H9 (cell line): ENCODE measurements around the gene IL1RN. TPM values are rescaled to one million over a fixed set of nuclear protein-coding genes. Genes with fewer than 3 reads are reported as not detected.

ENCODE experiments used
- DNase-seq: peaks from one replicate; pipeline ENCODE4 v3.0.0-alpha.2; 2017
- H2AFZ ChIP-seq: one replicate; pipeline ENCODE4 v1.6.1; 2013; ENCODE audit warnings: mild to moderate bottlenecking, low read length, control low read depth, moderate library complexity
- H2AK5ac ChIP-seq: 2 replicates; pipeline ENCODE4 v1.6.1; 2013; ENCODE audit warnings: low read length, control low read depth, mixed read lengths; ENCODE audit not compliant: insufficient read length
- H2BK120ac ChIP-seq: one replicate; pipeline ENCODE4 v1.6.1; 2013; ENCODE audit warnings: low read depth, mild to moderate bottlenecking, low read length, control low read depth, inconsistent platforms; ENCODE audit not compliant: poor library complexity, severe bottlenecking
- H2BK12ac ChIP-seq: 2 replicates; pipeline ENCODE4 v1.6.1; 2013; ENCODE audit warnings: low read length, control low read depth, mixed read lengths, low read depth; ENCODE audit not compliant: insufficient read length
- H2BK15ac ChIP-seq: 2 replicates; pipeline ENCODE4 v1.6.1; 2013; ENCODE audit warnings: low read depth, low read length, control low read depth
- H2BK20ac ChIP-seq: one replicate; pipeline ENCODE4 v1.6.1; 2013; ENCODE audit warnings: low read depth, mild to moderate bottlenecking, low read length, control low read depth, inconsistent platforms; ENCODE audit not compliant: poor library complexity, severe bottlenecking
- H2BK5ac ChIP-seq: 2 replicates; pipeline ENCODE4 v1.6.1; 2013; ENCODE audit warnings: low read length, control low read depth, mixed read lengths; ENCODE audit not compliant: insufficient read length
- H3K14ac ChIP-seq: 2 replicates; pipeline ENCODE4 v1.6.1; 2013; ENCODE audit warnings: low read length, control low read depth; ENCODE audit not compliant: insufficient read depth
- H3K18ac ChIP-seq: 2 replicates; pipeline ENCODE4 v1.6.1; 2013; ENCODE audit warnings: low read depth, mild to moderate bottlenecking, mixed read lengths, low read length, control low read depth; ENCODE audit not compliant: insufficient read length
- H3K23ac ChIP-seq: 2 replicates; pipeline ENCODE4 v1.6.1; 2013; ENCODE audit warnings: low read length, control low read depth, mixed read lengths, low read depth; ENCODE audit not compliant: insufficient read length
- H3K23me2 ChIP-seq: 2 replicates; pipeline ENCODE4 v1.6.1; 2013; ENCODE audit warnings: low read depth, mild to moderate bottlenecking, mixed read lengths, low read length, control low read depth; ENCODE audit not compliant: insufficient read length, poor library complexity, severe bottlenecking
- H3K27ac ChIP-seq: 2 replicates; pipeline ENCODE4 v1.5.1; 2013; ENCODE audit warnings: low read length, control low read depth, mixed read lengths, low read depth; ENCODE audit not compliant: insufficient read length
- H3K27me3 ChIP-seq: 2 replicates; pipeline ENCODE4 v1.6.1; 2013; ENCODE audit warnings: low read length, control low read depth, inconsistent platforms; ENCODE audit not compliant: insufficient read depth
- H3K4ac ChIP-seq: 2 replicates; pipeline ENCODE4 v1.6.1; 2013; ENCODE audit warnings: low read depth, mild to moderate bottlenecking, control low read depth, inconsistent platforms, low read length, moderate library complexity
- H3K4me1 ChIP-seq: 2 replicates; pipeline ENCODE4 v1.6.1; 2013; ENCODE audit warnings: low read length, control low read depth, inconsistent platforms; ENCODE audit not compliant: insufficient read depth
- H3K4me2 ChIP-seq: 2 replicates; pipeline ENCODE4 v1.6.1; 2013; ENCODE audit warnings: low read length, control low read depth, mixed read lengths; ENCODE audit not compliant: insufficient read length, insufficient read depth
- H3K56ac ChIP-seq: 2 replicates; pipeline ENCODE4 v1.6.1; 2013; ENCODE audit warnings: low read depth, mild to moderate bottlenecking, mixed read lengths, low read length, control low read depth; ENCODE audit not compliant: insufficient read length
- H3K79me1 ChIP-seq: 2 replicates; pipeline ENCODE4 v1.6.1; 2013; ENCODE audit warnings: low read depth, mild to moderate bottlenecking, moderate library complexity, low read length, control low read depth, inconsistent platforms; ENCODE audit not compliant: insufficient read depth, poor library complexity, severe bottlenecking
- H3K79me2 ChIP-seq: 2 replicates; pipeline ENCODE4 v1.6.1; 2013; ENCODE audit warnings: low read length, control low read depth, inconsistent platforms; ENCODE audit not compliant: insufficient read depth
- H3K9ac ChIP-seq: 2 replicates; pipeline ENCODE4 v1.6.1; 2013; ENCODE audit warnings: low read length, control low read depth, mixed read lengths; ENCODE audit not compliant: insufficient read length; ENCODE audit errors: extremely low read depth
- H3K9me3 ChIP-seq: one replicate; pipeline ENCODE4 v1.6.1; 2013; ENCODE audit warnings: low read depth, low read length, inconsistent platforms; ENCODE audit not compliant: control insufficient read depth
- H3T11ph ChIP-seq: one replicate; pipeline ENCODE4 v1.6.1; 2013; ENCODE audit warnings: mild to moderate bottlenecking, low read length, control low read depth, inconsistent platforms
- H4K20me1 ChIP-seq: one replicate; pipeline ENCODE4 v1.6.1; 2013; ENCODE audit not compliant: control insufficient read depth, insufficient read length, insufficient read depth
- H4K5ac ChIP-seq: 2 replicates; pipeline ENCODE4 v1.6.1; 2013; ENCODE audit warnings: low read depth, mild to moderate bottlenecking, mixed read lengths, low read length, control low read depth; ENCODE audit not compliant: insufficient read length
- H4K8ac ChIP-seq: replicated peaks from 2 replicates; pipeline ENCODE4 v1.6.1; 2013; ENCODE audit warnings: low read length, control low read depth, mixed read lengths, low read depth; ENCODE audit not compliant: insufficient read length
- H4K91ac ChIP-seq: 2 replicates; pipeline ENCODE4 v1.6.1; 2013; ENCODE audit warnings: low read depth, mild to moderate bottlenecking, moderate library complexity, mixed read lengths, low read length, control low read depth; ENCODE audit not compliant: insufficient read length
- H3K27ac Mint-ChIP-seq, 3 experiments: 2 replicates in 2 of 3; 3 replicates in 1 of 3; pipeline ENCODE4 v1.8.0; 2020 to 2021; ENCODE audit warnings: mixed read lengths in 3 of 3, mild to moderate bottlenecking in 1 of 3, moderate library complexity in 1 of 3
- H3K27me3 Mint-ChIP-seq: 2 replicates; pipeline ENCODE4 v1.8.0; 2021; ENCODE audit warnings: low read depth, mild to moderate bottlenecking, moderate library complexity, mixed read lengths
- H3K36me3 Mint-ChIP-seq, 3 experiments: 2 replicates in 2 of 3; 3 replicates in 1 of 3; pipeline ENCODE4 v1.8.0; 2020 to 2021; ENCODE audit warnings: low read depth in 3 of 3, mixed read lengths in 3 of 3; ENCODE audit not compliant: insufficient read depth in 1 of 3
- H3K4me1 Mint-ChIP-seq, 2 experiments: 2 replicates each; pipeline ENCODE4 v1.8.0; 2020; ENCODE audit warnings: mixed read lengths in 2 of 2
- H3K4me3 Mint-ChIP-seq, 2 experiments: 2 replicates in 1 of 2; 3 replicates in 1 of 2; pipeline ENCODE4 v1.8.0; 2020 to 2021; ENCODE audit warnings: mild to moderate bottlenecking in 2 of 2, mixed read lengths in 2 of 2, moderate library complexity in 1 of 2
- H3K9me3 Mint-ChIP-seq, 2 experiments: 2 replicates in 1 of 2; 3 replicates in 1 of 2; pipeline ENCODE4 v1.8.0; 2020; ENCODE audit warnings: mild to moderate bottlenecking in 2 of 2, mixed read lengths in 2 of 2, moderate library complexity in 1 of 2
- WGBS: extraction: QIAGEN DNeasy Blood & Tissue Kit; methylation state at CpG from one replicate; pipeline ENCODE4 v1.1.7; 2013; ENCODE audit warnings: missing lambda C conversion rate, low lambda C conversion rate, mixed read lengths; ENCODE audit not compliant: insufficient read length; ENCODE audit errors: extremely low coverage; 5-methylcytosine and 5-hydroxymethylcytosine counted together
- total RNA-seq: library from RNA; stranded (reverse); gene quantifications from 2 replicates; pipeline ENCODE4 v1.2.1, GENCODE V29; 2021
- TF ChIP-seq, protein P1 (sequence below): fragments of 200-600 bp; sonication (generic); conservative IDR thresholded peaks from 3 replicates; pipeline ENCODE4 v1.8.0; 2021; ENCODE audit warnings: antibody characterized with exemption, mild to moderate bottlenecking

IL1RN gene
- total RNA-seq, 1 experiment from 2014 or later = not detected

DNA sequence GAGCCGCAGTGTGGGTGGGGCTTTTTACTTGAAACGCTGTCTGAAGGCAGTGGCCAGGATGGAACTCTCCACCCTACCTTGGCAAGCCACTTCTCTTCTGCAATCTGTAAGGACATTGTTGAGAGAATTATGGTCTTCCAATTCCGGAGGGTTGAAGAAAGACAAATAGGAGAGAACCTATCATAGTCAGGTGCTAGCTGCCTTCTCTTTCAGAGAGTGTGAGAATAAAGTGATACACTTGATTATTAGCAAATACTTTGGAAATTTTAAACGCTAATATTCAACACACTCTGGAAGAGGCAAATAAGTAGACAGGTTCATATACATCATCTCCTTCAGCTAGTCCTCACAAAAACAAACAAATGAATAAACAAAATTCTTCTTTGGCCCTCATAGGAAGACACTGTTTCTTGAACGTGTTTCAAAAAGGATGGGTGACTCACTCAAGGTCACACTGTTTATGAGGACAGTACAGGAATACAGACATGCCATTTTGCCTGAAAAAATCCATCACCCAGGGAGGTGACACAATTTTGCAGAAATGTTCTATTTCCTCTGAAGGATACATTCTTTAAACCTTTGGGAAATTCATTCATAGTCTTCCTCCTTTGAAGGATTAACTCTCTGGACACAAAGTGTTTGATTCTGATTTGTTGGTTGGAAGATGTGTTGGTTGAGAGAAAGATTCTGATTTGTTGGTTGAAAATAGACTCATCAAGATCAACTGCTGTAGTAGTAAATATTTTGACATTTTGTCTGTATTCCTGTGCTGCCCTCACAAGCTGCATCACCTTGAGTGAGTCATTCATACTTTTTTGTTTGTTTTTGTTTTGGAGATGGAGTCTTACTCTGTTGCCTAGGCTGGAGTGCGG lies 2.2 kb upstream of the IL1RN start:
- no peaks in the 10 kb centered on the region for H3K4me1 Mint-ChIP-seq
- Histone ChIP-seq H3K27me3 (no peaks in the 10 kb centered on the region), H2BK120ac (no peak overlapping the region), H3K14ac (no peak overlapping the region), H3K9ac (no peak overlapping the region), H3T11ph (no peak overlapping the region), H3K56ac (no peak overlapping the region), H3K4ac (no peak overlapping the region), H3K23ac (no peak overlapping the region), H4K5ac (no peak overlapping the region), H4K8ac (no peak overlapping the region), H4K91ac (no peak overlapping the region), H3K9me3 (no peaks in the 10 kb centered on the region), H3K23me2 (no peaks in the 10 kb centered on the region), H2AK5ac (no peak overlapping the region), H3K4me2 (no peak overlapping the region), H3K79me1 (no peaks in the 10 kb centered on the region), H4K20me1 (no peaks in the 10 kb centered on the region), H3K27ac (no peak overlapping the region), H2BK12ac (no peak overlapping the region), H2BK20ac (no peak overlapping the region), H3K79me2 (no peaks in the 10 kb centered on the region), H3K4me1 (no peaks in the 10 kb centered on the region), H3K18ac (no peak overlapping the region), H2AFZ (no peak overlapping the region), H2BK15ac (no peak overlapping the region), H2BK5ac (no peak overlapping the region)
- H3K27ac Mint-ChIP-seq = no peak overlapping the region
- DNase-seq = no peak
- no peak overlapping the region for H3K4me3 Mint-ChIP-seq
- TF ChIP-seq, protein P1, sequence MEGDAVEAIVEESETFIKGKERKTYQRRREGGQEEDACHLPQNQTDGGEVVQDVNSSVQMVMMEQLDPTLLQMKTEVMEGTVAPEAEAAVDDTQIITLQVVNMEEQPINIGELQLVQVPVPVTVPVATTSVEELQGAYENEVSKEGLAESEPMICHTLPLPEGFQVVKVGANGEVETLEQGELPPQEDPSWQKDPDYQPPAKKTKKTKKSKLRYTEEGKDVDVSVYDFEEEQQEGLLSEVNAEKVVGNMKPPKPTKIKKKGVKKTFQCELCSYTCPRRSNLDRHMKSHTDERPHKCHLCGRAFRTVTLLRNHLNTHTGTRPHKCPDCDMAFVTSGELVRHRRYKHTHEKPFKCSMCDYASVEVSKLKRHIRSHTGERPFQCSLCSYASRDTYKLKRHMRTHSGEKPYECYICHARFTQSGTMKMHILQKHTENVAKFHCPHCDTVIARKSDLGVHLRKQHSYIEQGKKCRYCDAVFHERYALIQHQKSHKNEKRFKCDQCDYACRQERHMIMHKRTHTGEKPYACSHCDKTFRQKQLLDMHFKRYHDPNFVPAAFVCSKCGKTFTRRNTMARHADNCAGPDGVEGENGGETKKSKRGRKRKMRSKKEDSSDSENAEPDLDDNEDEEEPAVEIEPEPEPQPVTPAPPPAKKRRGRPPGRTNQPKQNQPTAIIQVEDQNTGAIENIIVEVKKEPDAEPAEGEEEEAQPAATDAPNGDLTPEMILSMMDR = no peak
- H3K36me3 Mint-ChIP-seq = no peaks in the 10 kb centered on the region
- no CpG with 5 or more reads among the region's 6 CpGs for WGBS
- H3K9me3 Mint-ChIP-seq = no peaks in the 10 kb centered on the region
- H3K27me3 Mint-ChIP-seq = peaks cover 17% of the 10 kb centered on the region
